Osteocyte (in vitro differentiated cells): ENCODE measurements around the gene NRXN3. TPM values are rescaled to one million over a fixed set of nuclear protein-coding genes. Genes with fewer than 3 reads are reported as not detected.

Source experiments
- DNase-seq: peaks from one replicate; pipeline ENCODE4 v3.0.0; 2021; ENCODE audit warnings: mixed read lengths; ENCODE audit not compliant: unreplicated experiment; ENCODE audit errors: extremely low spot score
- H3K27ac Mint-ChIP-seq: one replicate; pipeline ENCODE4 v1.8.0; 2021; ENCODE audit warnings: mild to moderate bottlenecking, mixed read lengths; ENCODE audit not compliant: unreplicated experiment
- H3K27me3 Mint-ChIP-seq: one replicate; pipeline ENCODE4 v1.8.0; 2021; ENCODE audit warnings: mixed read lengths; ENCODE audit not compliant: unreplicated experiment
- H3K36me3 Mint-ChIP-seq: one replicate; pipeline ENCODE4 v1.8.0; 2021; ENCODE audit warnings: mixed read lengths; ENCODE audit not compliant: unreplicated experiment
- H3K4me1 Mint-ChIP-seq: one replicate; pipeline ENCODE4 v1.8.0; 2021; ENCODE audit warnings: mixed read lengths; ENCODE audit not compliant: unreplicated experiment
- H3K4me3 Mint-ChIP-seq: one replicate; pipeline ENCODE4 v1.8.0; 2021; ENCODE audit warnings: mild to moderate bottlenecking, moderate library complexity, mixed read lengths; ENCODE audit not compliant: unreplicated experiment
- H3K9me3 Mint-ChIP-seq: one replicate; pipeline ENCODE4 v1.8.0; 2021; ENCODE audit warnings: mixed read lengths; ENCODE audit not compliant: unreplicated experiment
- CTCF ChIP-seq: fragments of 200-600 bp; sonication (generic); IDR thresholded peaks from 2 replicates; pipeline ENCODE4 v1.5.0; 2021; ENCODE audit warnings: antibody characterized with exemption, mild to moderate bottlenecking, moderate library complexity
- total RNA-seq: library from RNA; stranded (reverse); gene quantifications from 2 replicates; pipeline ENCODE4 v1.2.1, GENCODE V29; 2021

NRXN3 gene
- total RNA-seq, 1 donor from 2014 or later: 26.5 TPM

- no peak for TF ChIP-seq CTCF
- Mint-ChIP-seq H3K4me3 (no peak overlapping the region), H3K27me3 (peaks cover 13% of the 10 kb centered on the region), H3K27ac (no peak overlapping the region), H3K4me1 (no peaks in the 10 kb centered on the region), H3K36me3 (no peaks in the 10 kb centered on the region), H3K9me3 (no peaks in the 10 kb centered on the region)
- DNase-seq: no peak
Observed at GRCh38 chr14:79150226-79150625, 980.1 kb downstream of the NRXN3 start.

GRCh38 chr14:79157369-79157768 is 987.2 kb downstream of the NRXN3 start:
- no peak for TF ChIP-seq CTCF
- Mint-ChIP-seq H3K4me3 (no peak overlapping the region), H3K4me1 (no peaks in the 10 kb centered on the region)

GRCh38 chr14:79161571-79161970 is 991.4 kb downstream of the NRXN3 start:
- Mint-ChIP-seq H3K9me3 (peaks cover 7% of the 10 kb centered on the region), H3K36me3 (no peaks in the 10 kb centered on the region), H3K27me3 (peaks cover 5% of the 10 kb centered on the region), H3K4me1 (no peaks in the 10 kb centered on the region), H3K27ac (no peak overlapping the region), H3K4me3 (no peak overlapping the region)
- DNase-seq: no peak
- TF ChIP-seq CTCF: no peak

More at GRCh38 chr14:79157369-79157768, 987.2 kb downstream of the NRXN3 start:
- Mint-ChIP-seq H3K36me3 (no peaks in the 10 kb centered on the region), H3K9me3 (peaks cover 7% of the 10 kb centered on the region), H3K27ac (no peak overlapping the region), H3K27me3 (peaks cover 10% of the 10 kb centered on the region)
- DNase-seq: no peak

- DNase-seq: no peak
- no peak for TF ChIP-seq CTCF
- Mint-ChIP-seq H3K27me3 (peaks cover 8% of the 10 kb centered on the region), H3K9me3 (peaks cover 7% of the 10 kb centered on the region), H3K27ac (no peak overlapping the region), H3K4me3 (no peak overlapping the region), H3K4me1 (no peaks in the 10 kb centered on the region), H3K36me3 (no peaks in the 10 kb centered on the region)
Observed at GRCh38 chr14:79162833-79163232, 992.7 kb downstream of the NRXN3 start.

- H3K4me1 Mint-ChIP-seq: no peaks in the 10 kb centered on the region
- H3K36me3 Mint-ChIP-seq: no peaks in the 10 kb centered on the region
- DNase-seq: no peak
- no peak for TF ChIP-seq CTCF
- no peak overlapping the region for H3K4me3 Mint-ChIP-seq
- H3K27ac Mint-ChIP-seq: no peak overlapping the region
- peaks cover 8% of the 10 kb centered on the region for H3K27me3 Mint-ChIP-seq
- peaks cover 7% of the 10 kb centered on the region for H3K9me3 Mint-ChIP-seq
Observed at GRCh38 chr14:79165471-79166090, 995.4 kb downstream of the NRXN3 start.
